HEK293 (cell line): Measurements from ENCODE around the gene HNF1B.

Source experiments
- ATF2 ChIP-seq: fragments of 450-650 bp; formaldehyde crosslinking; IDR thresholded peaks from 2 replicates; pipeline ENCODE4 v1.5.1; 2016; ENCODE audit warnings: missing biosample characterization, missing genetic modification characterization, low read depth
- GLIS1 ChIP-seq: fragments of 450-650 bp; formaldehyde crosslinking; IDR thresholded peaks from 2 replicates; pipeline ENCODE4 v1.5.1; 2016; ENCODE audit warnings: missing biosample characterization, missing genetic modification characterization
- GLIS2 ChIP-seq: fragments of 450-650 bp; formaldehyde crosslinking; IDR thresholded peaks from 2 replicates; pipeline ENCODE4 v1.5.1; 2016; ENCODE audit warnings: missing biosample characterization, missing genetic modification characterization
- HIC1 ChIP-seq: fragments of 450-650 bp; formaldehyde crosslinking; IDR thresholded peaks from 2 replicates; pipeline ENCODE4 v1.5.1; 2016; ENCODE audit warnings: missing biosample characterization, missing genetic modification characterization
- KLF8 ChIP-seq: fragments of 450-650 bp; formaldehyde crosslinking; IDR thresholded peaks from 2 replicates; pipeline ENCODE4 v1.5.1; 2016; ENCODE audit warnings: missing biosample characterization, missing genetic modification characterization
- KLF9 ChIP-seq: fragments of 450-650 bp; formaldehyde crosslinking; IDR thresholded peaks from 2 replicates; pipeline ENCODE4 v1.5.1; 2016; ENCODE audit warnings: missing biosample characterization, missing genetic modification characterization, low read depth
- PATZ1 ChIP-seq: fragments of 450-650 bp; formaldehyde crosslinking; IDR thresholded peaks from 2 replicates; pipeline ENCODE4 v1.5.1; 2016; ENCODE audit warnings: missing biosample characterization, missing genetic modification characterization
- SP2 ChIP-seq: fragments of 450-650 bp; formaldehyde crosslinking; IDR thresholded peaks from 2 replicates; pipeline ENCODE4 v1.5.1; 2016; ENCODE audit warnings: missing biosample characterization, missing genetic modification characterization
- SP7 ChIP-seq: fragments of 450-650 bp; formaldehyde crosslinking; IDR thresholded peaks from 2 replicates; pipeline ENCODE4 v1.5.1; 2016; ENCODE audit warnings: missing biosample characterization, missing genetic modification characterization
- ZBTB8A ChIP-seq: fragments of 450-650 bp; formaldehyde crosslinking; IDR thresholded peaks from 2 replicates; pipeline ENCODE4 v1.5.1; 2016; ENCODE audit warnings: missing biosample characterization, missing genetic modification characterization
- ZEB2 ChIP-seq: fragments of 450-650 bp; formaldehyde crosslinking; IDR thresholded peaks from 2 replicates; pipeline ENCODE4 v1.5.1; 2016; ENCODE audit warnings: missing biosample characterization, missing genetic modification characterization
- ZFHX2 ChIP-seq: fragments of 450-650 bp; formaldehyde crosslinking; conservative IDR thresholded peaks from 2 replicates; pipeline ENCODE4 v1.5.1; 2016; ENCODE audit warnings: missing biosample characterization, missing genetic modification characterization
- ZIC2 ChIP-seq: fragments of 450-650 bp; formaldehyde crosslinking; IDR thresholded peaks from 2 replicates; pipeline ENCODE4 v1.5.1; 2016; ENCODE audit warnings: missing biosample characterization, missing genetic modification characterization
- ZNF133 ChIP-seq: fragments of 450-650 bp; formaldehyde crosslinking; IDR thresholded peaks from 2 replicates; pipeline ENCODE4 v1.5.1; 2016; ENCODE audit warnings: missing biosample characterization, missing genetic modification characterization
- ZNF140 ChIP-seq: fragments of 450-650 bp; formaldehyde crosslinking; IDR thresholded peaks from 2 replicates; pipeline ENCODE4 v1.5.1; 2016; ENCODE audit warnings: missing biosample characterization, missing genetic modification characterization
- ZNF274 ChIP-seq, 2 experiments: fragments of 200-500 bp in 1 of 2; fragments of 450-650 bp in 1 of 2; sonication (Bioruptor generic) in 1 of 2; formaldehyde crosslinking in 1 of 2; IDR thresholded peaks; 2 replicates each; pipeline versions ENCODE4 v1.5.1 to v1.6.1; 2014 to 2016; ENCODE audit warnings: borderline replicate concordance in 1 of 2, inconsistent platforms in 1 of 2, low read length in 1 of 2, missing biosample characterization in 1 of 2, missing genetic modification characterization in 1 of 2
- ZNF366 ChIP-seq: fragments of 450-650 bp; formaldehyde crosslinking; conservative IDR thresholded peaks from 2 replicates; pipeline ENCODE4 v1.5.1; 2016; ENCODE audit warnings: missing biosample characterization, missing genetic modification characterization
- ZNF423 ChIP-seq: fragments of 450-650 bp; formaldehyde crosslinking; IDR thresholded peaks from 2 replicates; pipeline ENCODE4 v1.5.1; 2016; ENCODE audit warnings: missing biosample characterization, missing genetic modification characterization
- ZNF530 ChIP-seq: fragments of 450-650 bp; formaldehyde crosslinking; IDR thresholded peaks from 2 replicates; pipeline ENCODE4 v1.5.1; 2016; ENCODE audit warnings: low read depth, missing biosample characterization, missing genetic modification characterization
- ZNF623 ChIP-seq: fragments of 450-650 bp; formaldehyde crosslinking; IDR thresholded peaks from 2 replicates; pipeline ENCODE4 v1.5.1; 2016; ENCODE audit warnings: missing biosample characterization, missing genetic modification characterization
- ZNF629 ChIP-seq: fragments of 450-650 bp; formaldehyde crosslinking; IDR thresholded peaks from 2 replicates; pipeline ENCODE4 v1.5.1; 2017; ENCODE audit warnings: missing biosample characterization, missing genetic modification characterization
- ZNF660 ChIP-seq: fragments of 450-650 bp; IDR thresholded peaks from 2 replicates; pipeline ENCODE4 v1.5.1; 2018; ENCODE audit warnings: missing biosample characterization, mild to moderate bottlenecking, missing genetic modification characterization
- ZNF76 ChIP-seq: fragments of 450-650 bp; formaldehyde crosslinking; IDR thresholded peaks from 2 replicates; pipeline ENCODE4; 2016; ENCODE audit warnings: low read depth, missing biosample characterization, missing genetic modification characterization, borderline replicate concordance

The HNF1B gene

GRCh38 chr17:37643118-37643766, 101.6 kb downstream of the HNF1B start, which contains the start of gene DDX52 (continued):
- TF ChIP-seq ZEB2 (tag by site-specific recombination) = peak; percentile 63
- peak; percentile 79 for TF ChIP-seq KLF9
- 0 out of 2 replicates have a peak, but pooled peaks have one; percentile 12 for TF ChIP-seq ATF2
- peak; percentile 31; the same call in 1 of the 2 replicates for TF ChIP-seq PATZ1 (tag by site-specific recombination)
- TF ChIP-seq ZNF140 (tag by site-specific recombination) = no peak
- TF ChIP-seq ZIC2 (tag by site-specific recombination) = no peak
- TF ChIP-seq ZNF76 = peak; percentile 80
- TF ChIP-seq ZNF629 (tag by site-specific recombination) = peak; percentile 95
- TF ChIP-seq ZNF660 (tag by site-specific recombination) = peak; percentile 64
- peak; percentile 70 for TF ChIP-seq ZNF366 (tag by site-specific recombination)
- TF ChIP-seq HIC1 (tag by site-specific recombination) = no peak
- peak; percentile 65 for TF ChIP-seq SP2 (tag by site-specific recombination)
- no peak for TF ChIP-seq ZNF274 (IDR thresholded peaks at IDR 0.05; ENCODE audit: low read length)
- no peak for TF ChIP-seq ZNF274 (tag by site-specific recombination; IDR thresholded peaks at IDR 0.05; ENCODE audit: borderline replicate concordance)
- TF ChIP-seq ZNF623 (tag by site-specific recombination) = no peak
- peak; percentile 44; the same call in 1 of the 2 replicates for TF ChIP-seq GLIS2 (tag by site-specific recombination)
- 0 out of 2 replicates have a peak, but pooled peaks have one; percentile 60 for TF ChIP-seq KLF8 (tag by site-specific recombination)
- 0 out of 2 replicates have a peak, but pooled peaks have one; percentile 19 for TF ChIP-seq GLIS1 (tag by site-specific recombination)
- TF ChIP-seq ZNF423 (tag by site-specific recombination) = no peak
- TF ChIP-seq ZNF133 (tag by site-specific recombination) = peak; percentile 96
- TF ChIP-seq ZNF530 (tag by site-specific recombination) = no peak
- TF ChIP-seq ZBTB8A (tag by site-specific recombination) = peak; percentile 52
- peak; percentile 69 for TF ChIP-seq ZFHX2
- TF ChIP-seq SP7 = peak; percentile 75
